Hepatocyte (in vitro differentiated cells): ENCODE data around the gene PCLO. TPM values are rescaled to one million over a fixed set of nuclear protein-coding genes. Genes with fewer than 3 reads are reported as not detected.

Source experiments
- DNase-seq: peaks from one replicate; pipeline ENCODE4 v3.0.0-alpha.2; 2016; ENCODE audit warnings: low spot score
- H2AFZ ChIP-seq: fragments of 200-600 bp; sonication (generic); 2 replicates; pipeline ENCODE4 v1.6.0; 2016; ENCODE audit warnings: antibody characterized with exemption, mild to moderate bottlenecking
- H3K27ac ChIP-seq: fragments of 200-600 bp; sonication (generic); 2 replicates; pipeline ENCODE4 v1.5.1; 2016; ENCODE audit warnings: mild to moderate bottlenecking
- H3K27me3 ChIP-seq: fragments of 200-600 bp; sonication (generic); 2 replicates; pipeline ENCODE4 v1.6.1; 2016
- H3K36me3 ChIP-seq: fragments of 200-600 bp; sonication (generic); replicated peaks from 2 replicates; pipeline ENCODE4 v1.5.1; 2016; ENCODE audit warnings: low read depth; ENCODE audit not compliant: insufficient read depth
- H3K4me1 ChIP-seq: fragments of 200-600 bp; sonication (generic); 2 replicates; pipeline ENCODE4 v1.5.1; 2016; ENCODE audit warnings: mild to moderate bottlenecking, moderate library complexity; ENCODE audit not compliant: insufficient read depth
- H3K4me2 ChIP-seq: fragments of 200-600 bp; sonication (generic); 2 replicates; pipeline ENCODE4 v1.6.0; 2016
- H3K4me3 ChIP-seq: fragments of 200-600 bp; sonication (generic); 2 replicates; pipeline ENCODE4 v1.5.1; 2016; ENCODE audit warnings: mild to moderate bottlenecking
- H3K79me2 ChIP-seq: fragments of 200-600 bp; sonication (generic); 2 replicates; pipeline ENCODE4 v1.6.0; 2017; ENCODE audit warnings: mild to moderate bottlenecking
- H3K9me2 ChIP-seq: fragments of 200-600 bp; sonication (generic); replicated peaks from 2 replicates; pipeline ENCODE4 v1.6.0; 2017; ENCODE audit warnings: mild to moderate bottlenecking; ENCODE audit not compliant: insufficient read depth
- H3K9me3 ChIP-seq: fragments of 200-600 bp; sonication (generic); 2 replicates; pipeline ENCODE4 v1.5.1; 2016; ENCODE audit warnings: low read depth, mild to moderate bottlenecking
- H4K20me1 ChIP-seq: fragments of 200-600 bp; sonication (generic); 2 replicates; pipeline ENCODE4 v1.6.0; 2016; ENCODE audit warnings: mild to moderate bottlenecking; ENCODE audit not compliant: insufficient read depth, poor library complexity, severe bottlenecking
- EZH2 ChIP-seq: fragments of 200-600 bp; sonication (generic); IDR thresholded peaks from 2 replicates; pipeline ENCODE4 v1.6.1; 2016; ENCODE audit warnings: antibody characterized with exemption, mild to moderate bottlenecking, borderline replicate concordance
- EZH2phosphoT487 ChIP-seq: fragments of 200-600 bp; sonication (generic); IDR thresholded peaks from one replicate; pipeline ENCODE4 v1.6.1; 2018; ENCODE audit warnings: antibody characterized with exemption, mild to moderate bottlenecking, low read depth, moderate library complexity; ENCODE audit not compliant: unreplicated experiment, severe bottlenecking
- WGBS: methylation state at CpG from one replicate; pipeline ENCODE4 v1.1.6; 2016; ENCODE audit warnings: low lambda C conversion rate; ENCODE audit errors: missing lambda C conversion rate; 5-methylcytosine and 5-hydroxymethylcytosine counted together
- polyA plus RNA-seq: library from polyadenylated mRNA; unstranded; fragments of >200 nt; fragmentation: Nextera tagmentation; extraction: Ambion mirVana; gene quantifications from 2 replicates; pipeline ENCODE4 v1.2.1, GENCODE V29; 2016
- total RNA-seq: library from RNA; depleted of rRNA; stranded (reverse); fragments of >200 nt; gene quantifications from 2 replicates; pipeline ENCODE4 v1.2.3, GENCODE V29; 2014
- TF ChIP-seq, protein P1 (sequence below): fragments of 200-600 bp; sonication (generic); IDR thresholded peaks from 2 replicates; pipeline ENCODE4 v1.5.1; 2016; ENCODE audit warnings: antibody characterized with exemption, mild to moderate bottlenecking; ENCODE audit not compliant: poor library complexity

The PCLO gene
- total and polyA plus RNA-seq, 2 experiments from 2014 or later = 1.3 to 8.1 TPM

DNA sequence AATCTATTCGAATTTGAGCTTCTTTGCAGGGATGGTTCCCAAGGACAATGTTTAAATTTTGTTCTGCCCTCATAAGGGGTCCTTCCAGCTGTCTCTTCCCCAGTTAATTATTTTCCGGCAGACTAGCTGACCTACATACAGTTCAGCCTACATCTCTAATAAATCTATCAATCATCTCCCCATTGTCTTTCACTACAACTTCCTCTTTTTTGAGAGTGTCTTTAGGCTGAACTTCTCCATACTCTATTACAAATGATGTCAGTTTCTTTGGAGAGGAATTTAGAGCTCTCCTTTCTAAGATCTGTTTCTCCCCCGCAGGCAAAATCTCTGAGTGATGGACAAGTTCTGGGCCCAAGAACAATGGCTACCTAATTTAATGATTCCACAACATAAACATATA, 122.2 kb downstream of the PCLO start:
- no peak overlapping the region for H3K27ac ChIP-seq
- 83% methylated on average over 3 of the region's 3 CpGs for WGBS
- H3K9me3 ChIP-seq = no peaks in the 10 kb centered on the region
- H3K9me2 ChIP-seq = no peaks in the 10 kb centered on the region
- H3K27me3 ChIP-seq = no peaks in the 10 kb centered on the region
- no peak overlapping the region for H2AFZ ChIP-seq
- DNase-seq = no peak
- TF ChIP-seq, protein P1, sequence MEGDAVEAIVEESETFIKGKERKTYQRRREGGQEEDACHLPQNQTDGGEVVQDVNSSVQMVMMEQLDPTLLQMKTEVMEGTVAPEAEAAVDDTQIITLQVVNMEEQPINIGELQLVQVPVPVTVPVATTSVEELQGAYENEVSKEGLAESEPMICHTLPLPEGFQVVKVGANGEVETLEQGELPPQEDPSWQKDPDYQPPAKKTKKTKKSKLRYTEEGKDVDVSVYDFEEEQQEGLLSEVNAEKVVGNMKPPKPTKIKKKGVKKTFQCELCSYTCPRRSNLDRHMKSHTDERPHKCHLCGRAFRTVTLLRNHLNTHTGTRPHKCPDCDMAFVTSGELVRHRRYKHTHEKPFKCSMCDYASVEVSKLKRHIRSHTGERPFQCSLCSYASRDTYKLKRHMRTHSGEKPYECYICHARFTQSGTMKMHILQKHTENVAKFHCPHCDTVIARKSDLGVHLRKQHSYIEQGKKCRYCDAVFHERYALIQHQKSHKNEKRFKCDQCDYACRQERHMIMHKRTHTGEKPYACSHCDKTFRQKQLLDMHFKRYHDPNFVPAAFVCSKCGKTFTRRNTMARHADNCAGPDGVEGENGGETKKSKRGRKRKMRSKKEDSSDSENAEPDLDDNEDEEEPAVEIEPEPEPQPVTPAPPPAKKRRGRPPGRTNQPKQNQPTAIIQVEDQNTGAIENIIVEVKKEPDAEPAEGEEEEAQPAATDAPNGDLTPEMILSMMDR = no peak
- TF ChIP-seq EZH2phosphoT487 = no peak
- no peak for TF ChIP-seq EZH2
- no peaks in the 10 kb centered on the region for H3K79me2 ChIP-seq
- H3K4me3 ChIP-seq = no peak overlapping the region
- no peaks in the 10 kb centered on the region for H3K36me3 ChIP-seq
- H3K4me1 ChIP-seq = peaks cover 9% of the 10 kb centered on the region
- H3K4me2 ChIP-seq = no peak overlapping the region
- H4K20me1 ChIP-seq = no peaks in the 10 kb centered on the region

DNA sequence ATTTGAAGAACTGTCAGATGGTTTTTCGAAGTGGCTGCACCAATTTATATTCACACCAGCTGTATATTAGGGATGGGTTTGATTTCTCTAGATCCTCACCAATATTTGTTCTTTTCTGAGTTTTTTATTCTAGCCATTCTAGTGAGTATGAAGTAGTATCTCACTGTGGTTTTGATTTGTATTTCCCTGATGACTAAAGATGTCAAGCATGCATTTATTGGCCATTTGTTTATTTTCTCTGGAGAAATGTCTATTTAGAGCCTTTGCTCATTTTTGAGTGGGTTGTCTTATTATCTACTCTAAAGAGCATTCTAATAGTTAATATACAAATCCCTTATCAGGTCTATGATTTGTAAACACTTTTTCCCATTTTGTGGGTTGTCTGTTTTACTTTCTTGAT, 123.9 kb downstream of the PCLO start:
- H3K36me3 ChIP-seq = no peaks in the 10 kb centered on the region
- H3K4me1 ChIP-seq = peaks cover 9% of the 10 kb centered on the region
- H3K27ac ChIP-seq = no peak overlapping the region
- H2AFZ ChIP-seq = no peak overlapping the region
- H3K4me2 ChIP-seq = no peak overlapping the region
- no peak for DNase-seq
- no peaks in the 10 kb centered on the region for H3K9me3 ChIP-seq
- H3K9me2 ChIP-seq = no peaks in the 10 kb centered on the region
- H3K27me3 ChIP-seq = no peaks in the 10 kb centered on the region
- TF ChIP-seq, protein P1 = no peak
- TF ChIP-seq EZH2phosphoT487 = no peak
- no peak for TF ChIP-seq EZH2
- no peak overlapping the region for H3K4me3 ChIP-seq
- 91% methylated on average over 1 of the region's 1 CpG for WGBS
- H4K20me1 ChIP-seq = no peaks in the 10 kb centered on the region
- H3K79me2 ChIP-seq = no peaks in the 10 kb centered on the region

DNA sequence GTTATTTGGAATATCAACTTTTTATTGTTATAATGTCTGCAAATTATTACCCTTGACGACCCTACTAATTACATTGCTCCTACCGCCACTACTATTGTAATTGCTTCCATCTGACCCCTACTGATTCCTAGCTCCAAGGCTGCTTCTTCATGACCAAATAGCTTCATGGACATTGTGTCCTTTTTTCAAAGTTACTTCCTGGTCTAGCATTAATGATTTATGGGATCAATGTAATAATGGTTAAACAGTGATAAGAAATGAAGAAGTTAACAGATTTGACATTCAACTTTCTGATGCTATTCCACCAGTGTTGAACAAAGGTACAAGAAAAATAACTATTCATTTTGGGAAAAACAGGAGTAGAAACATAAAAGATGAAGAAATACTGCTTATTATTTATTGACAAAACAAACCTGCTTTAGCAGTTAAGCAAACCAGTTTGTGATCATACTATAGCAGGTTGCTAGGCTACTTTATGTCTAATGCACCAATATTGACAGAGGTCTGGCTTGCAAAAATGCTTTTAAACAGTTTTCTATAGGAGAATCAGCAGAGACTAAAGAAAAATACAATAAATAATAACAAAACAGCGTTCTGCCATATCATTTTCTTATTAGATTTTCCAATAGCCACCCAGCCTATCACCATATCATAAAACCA, 125.8 kb downstream of the PCLO start:
- Histone ChIP-seq H3K27me3 (no peaks in the 10 kb centered on the region), H3K36me3 (no peaks in the 10 kb centered on the region), H3K27ac (no peak overlapping the region), H3K4me1 (peaks cover 9% of the 10 kb centered on the region), H3K9me3 (no peaks in the 10 kb centered on the region), H3K4me3 (no peak overlapping the region), H2AFZ (no peak overlapping the region), H4K20me1 (no peaks in the 10 kb centered on the region), H3K79me2 (no peaks in the 10 kb centered on the region), H3K9me2 (no peaks in the 10 kb centered on the region), H3K4me2 (peak overlapping the region; percentile 1)
- DNase-seq = no peak
- 72% methylated on average over 3 of the region's 3 CpGs for WGBS
- TF ChIP-seq, protein P1 = no peak
- TF ChIP-seq EZH2 (no peak), EZH2phosphoT487 (no peak)
